Sigmoid colon (tissue), 7 donors: ENCODE results near the gene CLCN1. TPM values are rescaled to one million over a fixed set of nuclear protein-coding genes. Genes with fewer than 3 reads are reported as not detected.
A peak's percentile ranks its signal among the peaks of the same experiment; 100 is the strongest.

ENCODE experiments used
- DNase-seq: peaks from one replicate; pipeline ENCODE4 v3.0.0-alpha.2; 2019
- H3K27ac ChIP-seq, 4 donors: fragments of 200-600 bp; sonication (generic); one replicate each; pipeline ENCODE4 v1.5.1; 2016 to 2019; ENCODE audit warnings: mild to moderate bottlenecking in 1 of 4
- H3K27me3 ChIP-seq, 3 donors: fragments of 200-600 bp; sonication (generic); one replicate each; pipeline ENCODE4 v1.5.1; 2019; ENCODE audit warnings: mild to moderate bottlenecking in 1 of 3
- H3K36me3 ChIP-seq, 4 donors: fragments of 200-600 bp; sonication (generic); one replicate each; pipeline ENCODE4 v1.5.1; 2016 to 2019
- H3K4me1 ChIP-seq, 4 donors: fragments of 200-600 bp; sonication (generic); one replicate each; pipeline ENCODE4 v1.5.1; 2017 to 2019
- H3K4me3 ChIP-seq, 4 donors: fragments of 200-600 bp; sonication (generic); one replicate each; pipeline ENCODE4 v1.5.1; 2017 to 2019; ENCODE audit warnings: mild to moderate bottlenecking in 2 of 4, moderate library complexity in 1 of 4
- H3K9me3 ChIP-seq, 4 donors: fragments of 200-600 bp in 3 of 4; sonication (generic) in 3 of 4; one replicate each; pipeline versions ENCODE4 v1.5.1 to v1.6.1; 2013 to 2019
- CTCF ChIP-seq, 4 experiments: fragments of 450-650 bp in 3 of 4; fragments of 200-600 bp in 1 of 4; IDR thresholded peaks; one replicate each; pipeline ENCODE4 v1.5.1; 2016 to 2019; ENCODE audit warnings: antibody characterized with exemption in 4 of 4, mild to moderate bottlenecking in 3 of 4, moderate library complexity in 2 of 4
- EP300 ChIP-seq, 4 donors: sonication (generic); formaldehyde crosslinking; IDR thresholded peaks; one replicate each; pipeline ENCODE4 v1.6.1; 2017; ENCODE audit warnings: antibody characterized with exemption in 4 of 4
- POLR2A ChIP-seq, 2 donors: fragments of 450-650 bp; IDR thresholded peaks; one replicate each; pipeline ENCODE4 v1.6.1; 2016; ENCODE audit warnings: antibody characterized with exemption in 2 of 2, mild to moderate bottlenecking in 2 of 2, moderate library complexity in 2 of 2
- POLR2AphosphoS5 ChIP-seq, 4 donors: sonication (generic); formaldehyde crosslinking; IDR thresholded peaks; one replicate each; pipeline ENCODE4 v1.6.1; 2017; ENCODE audit warnings: antibody characterized with exemption in 4 of 4
- WGBS, 2 donors: extraction: QIAGEN DNeasy Blood & Tissue Kit; methylation state at CpG; one replicate each; pipeline ENCODE4 v1.1.7; 2013; 5-methylcytosine and 5-hydroxymethylcytosine counted together
- intact Hi-C: fragments of 100-400 bp; cut with DNase I; formaldehyde crosslinking; loops from one replicate; pipeline ENCODE4 v1.15.1; 2023
- polyA plus RNA-seq, 3 donors: library from polyadenylated mRNA; stranded (reverse); fragments of 200-250 nt; gene quantifications; one replicate each; pipeline ENCODE4 v1.2.3, GENCODE V29; 2013
- total RNA-seq, 4 donors: library from RNA; depleted of rRNA; stranded (reverse); fragments of >200 nt; gene quantifications; one replicate each; pipeline ENCODE4 v1.1.0, GENCODE V29; 2016
- donor health status: healthy with polysubstance abuse.
- donor health status: Bipolar disorder and iron deficiency.
- donor health status: healthy.

The CLCN1 gene
- total and polyA plus RNA-seq, 7 donors, result 0.14 to 0.15 TPM; not detected in 5

DNA sequence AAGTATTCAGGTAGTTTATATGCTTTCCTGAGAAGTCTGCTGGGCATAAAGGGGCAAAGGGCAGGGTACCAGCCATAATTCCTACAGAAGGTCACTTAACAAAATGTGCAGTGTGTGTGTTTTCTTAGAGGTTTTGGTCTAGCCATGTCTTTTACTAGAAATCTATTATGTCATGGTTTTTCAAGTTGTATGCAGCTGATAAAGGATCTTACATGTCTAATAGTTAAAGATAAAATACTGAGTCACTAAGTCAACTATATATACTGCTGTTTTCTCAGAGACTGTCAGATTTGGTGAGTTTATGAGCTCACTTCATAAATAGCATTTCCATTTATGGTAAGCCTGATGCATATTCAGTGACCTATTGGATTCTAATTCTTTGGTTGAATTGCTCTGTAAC, 20.0 kb upstream of the CLCN1 start:
- peaks cover 0 to 5% (median 0%) of the 10 kb centered on the region in 4 donors for H3K4me1 ChIP-seq
- peaks cover 35 to 97% (median 62%) of the 10 kb centered on the region in 4 donors for H3K36me3 ChIP-seq
- H3K4me3 ChIP-seq, result no peak overlapping the region
- no peak for DNase-seq
- no peak overlapping the region for H3K27ac ChIP-seq
- intact Hi-C loops, result no loop called here
- H3K27me3 ChIP-seq, result no peaks in the 10 kb centered on the region
- TF ChIP-seq POLR2A (IDR thresholded peaks at IDR 0.05), result no peak
- no peak for TF ChIP-seq POLR2AphosphoS5 (IDR thresholded peaks at IDR 0.05)
- no peaks in the 10 kb centered on the region for H3K9me3 ChIP-seq

DNA sequence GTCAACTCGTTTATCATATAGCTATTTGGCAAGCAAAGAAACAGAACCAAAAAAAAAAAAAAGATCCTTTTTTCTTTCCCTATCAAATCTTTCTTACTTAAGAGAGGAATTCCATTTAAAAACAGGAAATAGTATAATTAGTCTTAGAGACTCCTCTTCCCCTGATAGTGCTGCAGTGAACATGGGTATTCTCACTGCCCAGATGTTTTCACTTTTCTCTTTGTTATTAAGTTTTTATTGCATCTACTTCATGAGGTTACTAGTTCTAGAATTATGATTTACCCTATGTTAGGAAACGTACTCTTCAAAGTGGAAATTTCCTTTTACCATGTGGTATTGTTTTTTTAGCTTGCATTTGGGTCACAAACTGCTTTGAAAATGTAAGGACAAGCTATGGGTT, 19.2 kb upstream of the CLCN1 start:
- no peak for TF ChIP-seq EP300 (IDR thresholded peaks at IDR 0.05)
- no peak for TF ChIP-seq POLR2A (IDR thresholded peaks at IDR 0.05)
- no peak for TF ChIP-seq CTCF (IDR thresholded peaks at IDR 0.05)
- Histone ChIP-seq H3K36me3 (peaks cover 40 to 100% (median 61%) of the 10 kb centered on the region in 4 donors), H3K4me1 (no peaks in the 10 kb centered on the region), H3K4me3 (no peak overlapping the region), H3K27ac (no peak overlapping the region), H3K9me3 (no peaks in the 10 kb centered on the region), H3K27me3 (no peaks in the 10 kb centered on the region)
- no peak for DNase-seq
- intact Hi-C loops, result no loop called here
- 44 to 60% methylated on average over 2 of the region's 2 CpGs for WGBS, 2 donors

DNA sequence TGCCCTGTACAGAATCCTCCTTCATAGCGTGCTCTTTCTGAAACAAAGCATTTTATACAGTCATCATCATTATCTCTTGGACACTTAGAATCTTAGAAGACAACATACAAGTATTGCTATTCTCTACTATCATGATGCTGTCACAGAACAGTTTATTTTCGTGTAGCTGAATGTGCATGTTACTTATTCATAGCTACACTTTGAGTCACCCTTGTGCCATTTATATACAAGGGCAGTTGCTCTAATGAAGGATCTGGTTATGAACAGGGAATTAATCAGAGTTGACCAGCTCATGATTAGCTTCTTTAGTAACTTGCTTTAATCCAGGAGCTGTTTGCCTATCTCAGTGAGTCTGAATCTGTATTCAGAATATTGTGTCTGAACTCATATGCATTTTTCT, 16.6 kb upstream of the CLCN1 start:
- 79 to 94% methylated on average over 2 of the region's 2 CpGs for WGBS, 2 donors
- intact Hi-C loops, result no loop called here
- H3K27ac ChIP-seq, result no peak overlapping the region
- H3K9me3 ChIP-seq, result no peaks in the 10 kb centered on the region
- no peaks in the 10 kb centered on the region for H3K27me3 ChIP-seq
- no peak overlapping the region for H3K4me3 ChIP-seq
- DNase-seq, result no peak
- TF ChIP-seq EP300 (IDR thresholded peaks at IDR 0.05) (no peak), CTCF (IDR thresholded peaks at IDR 0.05) (no peak), POLR2A (IDR thresholded peaks at IDR 0.05) (no peak), POLR2AphosphoS5 (IDR thresholded peaks at IDR 0.05) (no peak)
- peaks cover 23 to 100% (median 53%) of the 10 kb centered on the region in 4 donors for H3K36me3 ChIP-seq
- no peaks in the 10 kb centered on the region for H3K4me1 ChIP-seq

DNA sequence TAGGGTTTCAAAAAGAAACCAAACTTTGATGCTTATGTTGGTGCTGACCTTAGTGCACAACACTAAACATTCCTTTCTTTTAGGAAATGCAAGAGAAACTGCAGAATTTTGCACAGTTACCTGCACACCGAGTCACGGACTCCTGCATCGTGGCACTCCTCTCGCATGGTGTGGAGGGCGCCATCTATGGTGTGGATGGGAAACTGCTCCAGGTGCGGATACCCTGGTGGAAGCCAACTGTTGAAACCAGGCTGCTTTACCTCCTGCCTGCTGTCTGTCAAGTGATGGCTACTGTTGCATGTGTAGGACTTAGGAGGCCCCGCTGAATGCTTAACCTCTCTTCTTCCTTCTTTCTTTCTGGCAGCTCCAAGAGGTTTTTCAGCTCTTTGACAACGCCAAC, 16.1 kb upstream of the CLCN1 start:
- H3K4me3 ChIP-seq, result no peak overlapping the region
- peaks cover 21 to 100% (median 54%) of the 10 kb centered on the region in 4 donors for H3K36me3 ChIP-seq
- DNase-seq, result no peak
- H3K9me3 ChIP-seq, result no peaks in the 10 kb centered on the region
- H3K27ac ChIP-seq, result no peak overlapping the region
- WGBS, 2 donors, result 40 to 68% methylated on average over 8 of the region's 8 CpGs
- H3K27me3 ChIP-seq, result no peaks in the 10 kb centered on the region
- TF ChIP-seq POLR2A (IDR thresholded peaks at IDR 0.05) (no peak), CTCF (IDR thresholded peaks at IDR 0.05) (peak in 2 of 4 experiments; percentile 26 to 51)
- no peaks in the 10 kb centered on the region for H3K4me1 ChIP-seq
- intact Hi-C loops, result loop anchor here (5.0 kb wide), 1 partner anchor 117 kb away; no protein-coding TSS in a partner anchor

DNA sequence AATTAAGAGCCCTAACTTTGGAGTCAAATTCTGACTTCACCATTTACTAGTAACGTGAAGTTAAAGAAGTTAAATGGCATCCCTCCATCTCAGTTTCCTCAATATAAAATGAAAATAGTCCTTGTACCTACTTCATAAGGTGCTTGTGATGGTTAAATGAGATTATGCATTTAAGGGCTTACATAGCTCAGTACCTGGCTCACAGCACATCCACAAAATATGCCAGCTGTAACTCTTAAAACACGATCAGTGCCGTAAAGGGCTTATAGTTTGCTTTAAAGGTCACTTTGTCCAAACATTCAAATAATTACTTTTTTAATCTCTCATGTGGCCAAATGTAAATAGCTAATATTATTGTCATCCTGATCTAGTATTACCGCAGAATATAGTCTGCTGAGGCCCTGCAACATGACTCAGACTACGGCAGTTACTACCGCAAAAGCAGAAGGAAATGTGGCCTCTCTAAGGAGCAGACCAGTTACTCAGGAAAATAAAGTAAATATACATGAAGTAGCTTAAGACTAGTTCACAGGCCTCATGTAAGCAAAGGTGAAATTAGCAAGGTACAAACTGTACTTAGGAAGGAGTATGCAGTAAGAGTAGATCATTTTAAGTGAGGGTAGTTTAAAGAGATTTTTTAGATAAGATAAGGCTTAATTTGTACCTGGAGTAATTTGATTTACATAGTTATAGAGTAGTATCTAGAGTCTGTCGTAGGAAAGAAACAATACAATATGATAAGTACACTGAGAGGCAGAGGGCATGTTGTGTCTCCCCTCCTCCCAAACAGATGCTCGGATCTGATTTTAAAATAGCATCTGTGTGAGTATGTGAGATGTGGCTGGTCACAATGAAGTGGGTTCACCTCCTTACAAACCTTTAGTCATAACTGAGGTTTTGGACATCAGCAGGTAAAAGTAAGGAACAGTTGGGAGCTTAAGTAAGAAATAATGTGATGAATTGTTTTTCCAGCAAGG, 14.7 kb upstream of the CLCN1 start:
- Histone ChIP-seq H3K27me3 (no peaks in the 10 kb centered on the region), H3K9me3 (no peaks in the 10 kb centered on the region), H3K4me1 (no peaks in the 10 kb centered on the region), H3K36me3 (peaks cover 28 to 98% (median 49%) of the 10 kb centered on the region in 4 donors), H3K4me3 (no peak overlapping the region), H3K27ac (no peak overlapping the region)
- WGBS, 2 donors, result 33 to 52% methylated on average over 8 of the region's 8 CpGs
- intact Hi-C loops, result loop anchor here (5.0 kb wide), 1 partner anchor 116 kb away; no protein-coding TSS in a partner anchor
- DNase-seq, result no peak
- TF ChIP-seq POLR2A (IDR thresholded peaks at IDR 0.05) (no peak), EP300 (IDR thresholded peaks at IDR 0.05) (no peak), CTCF (IDR thresholded peaks at IDR 0.05) (no peak), POLR2AphosphoS5 (IDR thresholded peaks at IDR 0.05) (no peak)
